ENCODE data around the gene MYOF. TPM values are rescaled to one million over a fixed set of nuclear protein-coding genes. Genes with fewer than 3 reads are reported as not detected.
"Not testable (repeated sequence)": the region's sequence is repeated elsewhere in the genome, so short reads cannot be mapped to it uniquely, and the experiment has no call there.

Gene MYOF
- total RNA-seq, 2 donors from 2014 or later = 21.1 to 25.7 TPM

DNA sequence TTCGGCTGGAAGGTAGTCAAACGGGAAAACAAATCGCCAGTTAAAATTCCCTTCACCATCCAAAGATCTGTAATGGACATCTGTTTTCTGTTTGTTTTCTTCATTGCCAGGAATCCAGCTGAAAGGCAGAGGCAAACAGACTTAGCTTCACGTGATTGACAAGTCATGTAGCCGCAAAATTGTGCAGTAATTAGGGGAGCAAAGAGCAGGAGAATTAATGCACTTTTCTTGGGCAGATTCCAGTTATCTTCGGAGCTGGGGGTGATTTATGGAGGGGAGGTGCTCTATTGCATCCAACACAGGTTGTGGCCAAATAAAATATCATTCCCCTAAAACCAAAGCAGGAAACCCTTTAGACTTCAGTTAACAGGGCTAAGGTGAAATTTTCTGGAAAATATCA, 162.2 kb downstream of the MYOF start:
- no peaks in the 10 kb centered on the region for H3K36me3 ChIP-seq (replicated peaks in 1 of 2; ENCODE audit: insufficient read depth in 1 of 2, low read depth in 2 of 2)
- H3K27me3 ChIP-seq = no peaks in the 10 kb centered on the region
- no peak overlapping the region for H3K27ac ChIP-seq
- TF ChIP-seq POLR2A (IDR thresholded peaks at IDR 0.05) = no peak
- no peak for TF ChIP-seq CTCF (IDR thresholded peaks at IDR 0.05)
- no peak overlapping the region for H3K4me3 ChIP-seq
- 26 to 44% methylated on average over 6 of the region's 6 CpGs for WGBS, 2 donors
- no peaks in the 10 kb centered on the region for H3K9me3 ChIP-seq
- intact Hi-C loops (cut with DNase I) = no loop called here
- no peak for ATAC-seq
- H3K4me1 ChIP-seq = no peaks in the 10 kb centered on the region
- DNase-seq = no peak

DNA sequence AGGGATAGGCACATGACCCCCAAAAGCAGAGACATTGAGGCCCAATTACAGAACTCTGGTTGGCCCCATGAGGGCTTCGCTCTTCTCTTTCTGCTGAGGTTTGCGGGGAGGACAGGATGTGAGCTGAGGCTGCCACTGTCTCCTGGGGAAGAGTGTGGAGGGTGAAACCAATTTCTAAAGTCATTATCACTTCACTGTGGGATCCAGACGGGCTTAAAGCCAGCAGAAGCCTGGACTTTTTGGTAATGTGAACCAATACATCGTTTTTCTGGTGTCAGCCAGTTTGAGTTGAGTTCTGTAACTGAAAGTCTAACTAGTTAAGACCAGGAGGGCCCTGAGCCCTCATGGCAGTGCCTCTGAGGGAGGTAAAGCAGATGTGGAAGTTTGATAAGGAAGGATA, 163.0 kb downstream of the MYOF start:
- TF ChIP-seq CTCF (IDR thresholded peaks at IDR 0.05) (no peak), POLR2A (IDR thresholded peaks at IDR 0.05) (no peak)
- H3K4me1 ChIP-seq = no peaks in the 10 kb centered on the region
- H3K4me3 ChIP-seq = no peak overlapping the region
- no peaks in the 10 kb centered on the region for H3K9me3 ChIP-seq
- DNase-seq (no peak), ATAC-seq (no peak)
- no peaks in the 10 kb centered on the region for H3K27me3 ChIP-seq
- no peak overlapping the region for H3K27ac ChIP-seq
- 65 to 73% methylated on average over 4 of the region's 4 CpGs for whole genome bisulfite sequencing, 2 donors
- H3K36me3 ChIP-seq (replicated peaks in 1 of 2; ENCODE audit: insufficient read depth in 1 of 2, low read depth in 2 of 2) = no peaks in the 10 kb centered on the region
- intact Hi-C loops (cut with DNase I) = no loop called here

DNA sequence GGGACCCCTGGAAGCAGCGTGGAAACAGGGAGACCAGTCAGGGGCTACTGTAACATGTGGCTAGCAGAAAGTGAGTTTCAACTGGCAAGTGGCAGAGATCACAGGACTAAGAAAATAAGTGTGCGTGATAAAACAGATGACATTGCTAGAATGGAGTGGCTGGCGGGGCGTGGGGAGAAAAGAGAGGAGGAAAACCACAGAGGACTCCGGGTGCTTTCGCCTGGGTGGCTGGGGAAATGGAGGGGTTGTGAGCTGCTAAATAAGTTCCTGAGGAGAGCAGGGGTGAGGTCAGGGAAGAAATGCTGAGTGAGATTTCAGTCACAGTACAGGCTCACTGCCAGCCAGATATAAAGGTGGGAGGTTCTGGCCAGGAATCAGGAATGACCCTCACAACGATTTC, 166.9 kb downstream of the MYOF start:
- TF ChIP-seq CTCF (IDR thresholded peaks at IDR 0.05) (no peak), POLR2A (IDR thresholded peaks at IDR 0.05) (no peak)
- H3K4me3 ChIP-seq = no peak overlapping the region
- DNase-seq (no peak), ATAC-seq (no peak)
- no peaks in the 10 kb centered on the region for H3K36me3 ChIP-seq (replicated peaks in 1 of 2; ENCODE audit: insufficient read depth in 1 of 2, low read depth in 2 of 2)
- H3K4me1 ChIP-seq = no peaks in the 10 kb centered on the region
- no peaks in the 10 kb centered on the region for H3K27me3 ChIP-seq
- 71% methylated on average over 7 of the region's 7 CpGs for WGBS, 2 donors
- intact Hi-C loops (cut with DNase I) = no loop called here
- no peaks in the 10 kb centered on the region for H3K9me3 ChIP-seq
- no peak overlapping the region for H3K27ac ChIP-seq

- H3K27me3 ChIP-seq; H3K4me1 ChIP-seq; H3K27ac ChIP-seq; H3K4me3 ChIP-seq; DNase-seq; intact Hi-C loops (cut with DNase I); H3K36me3 ChIP-seq (replicated peaks in 1 of 2; ENCODE audit: insufficient read depth in 1 of 2, low read depth in 2 of 2); ATAC-seq; H3K9me3 ChIP-seq: not testable (repeated sequence)
- WGBS, 2 donors = 69 to 78% methylated on average over 3 of the region's 3 CpGs
These were observed 167.5 kb downstream of the MYOF start for GRCh38 chr10:93314656-93315055.

- 73 to 81% methylated on average over 7 of the region's 7 CpGs for WGBS, 2 donors
- no peak for TF ChIP-seq POLR2A (IDR thresholded peaks at IDR 0.05)
- no peak for TF ChIP-seq CTCF (IDR thresholded peaks at IDR 0.05)
- no peak overlapping the region for H3K4me3 ChIP-seq
- no peak for ATAC-seq
- H3K4me1 ChIP-seq = no peaks in the 10 kb centered on the region
- H3K27me3 ChIP-seq = no peaks in the 10 kb centered on the region
- no peaks in the 10 kb centered on the region for H3K9me3 ChIP-seq
- H3K27ac ChIP-seq = no peak overlapping the region
- no peaks in the 10 kb centered on the region for H3K36me3 ChIP-seq (replicated peaks in 1 of 2; ENCODE audit: insufficient read depth in 1 of 2, low read depth in 2 of 2)
- DNase-seq = no peak
- intact Hi-C loops (cut with DNase I) = no loop called here
These were observed 168.3 kb downstream of the MYOF start for GRCh38 chr10:93313798-93314197.
